ENCODE measurements around the gene KLF13.

DNA sequence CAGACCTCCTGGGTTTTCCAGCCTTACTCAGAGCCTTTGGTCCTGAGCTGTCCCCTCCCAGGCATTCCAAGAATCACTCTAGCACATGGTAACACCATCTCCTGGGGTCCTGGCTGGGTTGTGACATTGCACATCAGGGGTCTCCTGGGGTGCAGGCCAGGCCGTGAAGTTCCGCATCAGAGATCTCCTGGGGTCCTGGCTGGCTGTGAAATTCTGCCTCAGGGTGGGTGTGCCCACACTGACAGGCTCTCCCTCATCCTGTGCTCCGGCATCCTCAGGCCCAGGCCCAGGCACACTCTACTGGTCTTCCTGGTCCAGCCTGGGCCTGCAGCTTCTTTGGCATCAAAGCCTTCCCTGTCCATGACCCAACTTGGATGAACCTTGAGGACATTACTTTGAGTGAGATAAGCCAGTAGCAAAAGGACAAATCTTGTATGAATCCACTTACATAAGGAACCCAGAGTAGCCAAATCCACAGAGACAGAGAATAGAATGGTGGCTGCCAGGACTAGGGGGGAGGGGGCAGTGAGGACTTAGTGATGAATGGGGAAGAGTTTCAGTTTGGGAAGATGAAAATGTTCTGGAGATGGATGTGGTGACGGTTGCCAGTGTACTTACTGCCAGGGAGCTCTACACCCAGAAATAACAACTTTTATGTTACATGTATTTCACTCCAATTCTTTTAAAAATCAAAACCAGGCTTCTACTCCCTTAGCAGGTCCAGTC is 49.1 kb upstream of the KLF13 start:
- TF ChIP-seq, protein P1, sequence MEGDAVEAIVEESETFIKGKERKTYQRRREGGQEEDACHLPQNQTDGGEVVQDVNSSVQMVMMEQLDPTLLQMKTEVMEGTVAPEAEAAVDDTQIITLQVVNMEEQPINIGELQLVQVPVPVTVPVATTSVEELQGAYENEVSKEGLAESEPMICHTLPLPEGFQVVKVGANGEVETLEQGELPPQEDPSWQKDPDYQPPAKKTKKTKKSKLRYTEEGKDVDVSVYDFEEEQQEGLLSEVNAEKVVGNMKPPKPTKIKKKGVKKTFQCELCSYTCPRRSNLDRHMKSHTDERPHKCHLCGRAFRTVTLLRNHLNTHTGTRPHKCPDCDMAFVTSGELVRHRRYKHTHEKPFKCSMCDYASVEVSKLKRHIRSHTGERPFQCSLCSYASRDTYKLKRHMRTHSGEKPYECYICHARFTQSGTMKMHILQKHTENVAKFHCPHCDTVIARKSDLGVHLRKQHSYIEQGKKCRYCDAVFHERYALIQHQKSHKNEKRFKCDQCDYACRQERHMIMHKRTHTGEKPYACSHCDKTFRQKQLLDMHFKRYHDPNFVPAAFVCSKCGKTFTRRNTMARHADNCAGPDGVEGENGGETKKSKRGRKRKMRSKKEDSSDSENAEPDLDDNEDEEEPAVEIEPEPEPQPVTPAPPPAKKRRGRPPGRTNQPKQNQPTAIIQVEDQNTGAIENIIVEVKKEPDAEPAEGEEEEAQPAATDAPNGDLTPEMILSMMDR (conservative IDR thresholded peaks at IDR 0.05; ENCODE audit: low read depth, low read length), result no peak
- TF ChIP-seq EZH2 (IDR thresholded peaks at IDR 0.05; ENCODE audit: borderline replicate concordance, low read depth, low read length, poor library complexity, severe bottlenecking), result no peak
